SK-N-SH (cell line): ENCODE results near the gene ABHD16B. TPM values are rescaled to one million over a fixed set of nuclear protein-coding genes. Genes with fewer than 3 reads are reported as not detected.
"Not testable (repeated sequence)": the region's sequence is repeated elsewhere in the genome, so short reads cannot be mapped to it uniquely, and the experiment has no call there.

Experiments used
- CTCF ChIA-PET: fragments of 300-600, 350-600 bp; formaldehyde crosslinking; extraction: SDS; loops from one replicate; lab custom pipeline; 2021; lab: Yijun Ruan, JAX
- POLR2A ChIA-PET: fragments of 350-600 bp; sonication (Branson Sonifier 250); formaldehyde crosslinking; extraction: SDS; loops from one replicate; lab custom pipeline; 2020; ENCODE audit warnings: antibody characterized with exemption, inconsistent platforms; lab: Yijun Ruan, JAX
- DNase-seq: peaks from one replicate; pipeline ENCODE4 v3.0.0; 2012
- H2AFZ ChIP-seq: fragments of 200-600 bp; sonication (generic); 2 replicates; pipeline ENCODE4 v1.8.1; 2016; ENCODE audit warnings: antibody characterized with exemption, mild to moderate bottlenecking, low read depth
- H3F3A ChIP-seq: fragments of 200-600 bp; sonication (generic); replicated peaks from 2 replicates; pipeline ENCODE3; 2016; ENCODE audit warnings: antibody characterized with exemption, mild to moderate bottlenecking; ENCODE audit not compliant: insufficient read depth
- H3K27ac ChIP-seq, 2 experiments: fragments of 200-500 bp in 1 of 2; fragments of 200-600 bp in 1 of 2; sonication (Bioruptor generic) in 1 of 2; sonication (generic), shearing (Covaris generic) in 1 of 2; 2 replicates each; pipeline versions ENCODE4 v1.5.1 to v1.6.1; 2014 to 2016; ENCODE audit warnings: low read depth in 2 of 2, inconsistent platforms in 1 of 2, low read length in 1 of 2, mild to moderate bottlenecking in 1 of 2, mixed read lengths in 1 of 2
- H3K27me3 ChIP-seq: fragments of 200-600 bp; sonication (generic), shearing (Covaris generic); 2 replicates; pipeline ENCODE4 v1.6.1; 2016; ENCODE audit warnings: mixed run types; ENCODE audit not compliant: insufficient read depth
- H3K36me3 ChIP-seq, 2 experiments: fragments of 200-500 bp in 1 of 2; fragments of 200-600 bp in 1 of 2; sonication (Bioruptor generic) in 1 of 2; sonication (generic) in 1 of 2; replicated peaks in 1 of 2; 2 replicates each; pipeline versions ENCODE3 to v1.5.1; 2014 to 2016; ENCODE audit warnings: low read length in 1 of 2, mild to moderate bottlenecking in 1 of 2; ENCODE audit not compliant: insufficient read depth in 2 of 2, control insufficient read depth in 1 of 2
- H3K4me1 ChIP-seq, 2 experiments: fragments of 200-500 bp in 1 of 2; fragments of 200-600 bp in 1 of 2; sonication (Bioruptor generic) in 1 of 2; sonication (generic), shearing (Covaris generic) in 1 of 2; 2 replicates each; pipeline versions ENCODE4 v1.5.1 to v1.6.1; 2014 to 2016; ENCODE audit warnings: low read depth in 1 of 2, low read length in 1 of 2, mixed run types in 1 of 2; ENCODE audit not compliant: insufficient read depth in 2 of 2, control insufficient read depth in 1 of 2
- H3K4me2 ChIP-seq: fragments of 200-600 bp; sonication (generic), shearing (Covaris generic); 2 replicates; pipeline ENCODE4 v1.6.1; 2017; ENCODE audit warnings: mixed run types
- H3K4me3 ChIP-seq, 2 experiments: fragments of 200-500 bp in 1 of 2; fragments of 200-600 bp in 1 of 2; sonication (Bioruptor generic) in 1 of 2; sonication (generic), shearing (Covaris generic) in 1 of 2; 2 replicates each; pipeline versions ENCODE4 v1.5.1 to v1.8.1; 2014 to 2016; ENCODE audit warnings: low read depth in 2 of 2, inconsistent platforms in 1 of 2, low read length in 1 of 2, mild to moderate bottlenecking in 1 of 2, mixed read lengths in 1 of 2, moderate library complexity in 1 of 2
- H3K79me2 ChIP-seq: fragments of 200-600 bp; sonication (generic); 2 replicates; pipeline ENCODE4 v1.8.1; 2017; ENCODE audit warnings: mild to moderate bottlenecking; ENCODE audit not compliant: insufficient read depth
- H3K9ac ChIP-seq: fragments of 200-600 bp; sonication (generic); 2 replicates; pipeline ENCODE4 v1.6.1; 2017; ENCODE audit warnings: mixed run types
- H3K9me2 ChIP-seq: fragments of 200-600 bp; sonication (generic); 2 replicates; pipeline ENCODE4 v1.6.1; 2017; ENCODE audit warnings: mixed run types
- H3K9me3 ChIP-seq: fragments of 200-600 bp; sonication (generic); 2 replicates; pipeline ENCODE4 v1.6.1; 2017; ENCODE audit warnings: mixed run types, mild to moderate bottlenecking, moderate library complexity
- H4K20me1 ChIP-seq: fragments of 200-600 bp; sonication (generic); 2 replicates; pipeline ENCODE4 v1.6.1; 2017; ENCODE audit warnings: mild to moderate bottlenecking, mixed run types; ENCODE audit not compliant: insufficient read depth
- ELF1 ChIP-seq: IDR thresholded peaks from 2 replicates; pipeline ENCODE4 v1.4.0; 2012
- FOSL2 ChIP-seq: IDR thresholded peaks from 2 replicates; pipeline ENCODE4 v1.4.0; 2012; ENCODE audit warnings: low read depth, mild to moderate bottlenecking, moderate library complexity, borderline replicate concordance
- FOXM1 ChIP-seq: IDR thresholded peaks from 2 replicates; pipeline ENCODE4 v1.4.0; 2012; ENCODE audit warnings: low read depth, mild to moderate bottlenecking
- MAX ChIP-seq: IDR thresholded peaks from 2 replicates; pipeline ENCODE4 v1.4.0; 2012; ENCODE audit warnings: low read depth
- NFIC ChIP-seq: IDR thresholded peaks from 2 replicates; pipeline ENCODE4 v1.4.0; 2012; ENCODE audit warnings: borderline replicate concordance
- REST ChIP-seq: IDR thresholded peaks from 2 replicates; pipeline ENCODE4 v1.6.1; 2012; ENCODE audit warnings: mild to moderate bottlenecking, low read depth, low read length, moderate library complexity
- SIN3A ChIP-seq: IDR thresholded peaks from 2 replicates; pipeline ENCODE4 v1.6.1; 2012; ENCODE audit warnings: low read depth, mild to moderate bottlenecking, low read length, moderate library complexity, borderline replicate concordance
- WGBS: methylation state at CpG from one replicate; pipeline ENCODE4 v1.1.6; 2017; ENCODE audit warnings: low lambda C conversion rate; 5-methylcytosine and 5-hydroxymethylcytosine counted together
- polyA plus RNA-seq, 3 experiments: library from polyadenylated mRNA; depleted of rRNA; stranded (reverse); fragments of >200 nt; gene quantifications; 2 replicates each; pipeline ENCODE4 v1.2.3, GENCODE V29; 2012

ABHD16B gene
- polyA plus RNA-seq, 1 of the 3 experiments (the other 2 are of a cell fraction): not detected

- Histone ChIP-seq H4K20me1 (peaks cover 31% of the 10 kb centered on the region), H3K4me1 (no peaks in the 10 kb centered on the region), H3K9ac (no peak overlapping the region), H3K79me2 (peaks cover 91% of the 10 kb centered on the region), H3F3A (no peaks in the 10 kb centered on the region), H3K9me3 (no peaks in the 10 kb centered on the region), H3K27me3 (no peaks in the 10 kb centered on the region), H3K9me2 (no peaks in the 10 kb centered on the region), H2AFZ (no peak overlapping the region), H3K4me3 (no peak overlapping the region), H3K27ac (0 out of 4 replicates have a peak overlapping the region, but pooled peaks of 1 of the 2 experiments have one; percentile 20), H3K36me3 (peaks cover 53 to 59% of the 10 kb centered on the region in 2 experiments), H3K4me2 (no peak overlapping the region)
- WGBS: 79% methylated on average over 13 of the region's 14 CpGs
- no peak for DNase-seq
- TF ChIP-seq ELF1 (no peak), MAX (0 out of 2 replicates have a peak, but pooled peaks have one; percentile 37), SIN3A (no peak), REST (no peak), FOSL2 (peak; percentile 45; the same call in 1 of the 2 replicates), NFIC (no peak; the same call in 1 of the 2 replicates), FOXM1 (no peak)
- ChIA-PET CTCF (interaction anchor here (1.6 to 2.2 kb wide), 3 partner anchors 87 to 100 kb away, joined by 3 to 7 read pairs (median 7); no protein-coding TSS in a partner anchor), POLR2A (no interaction called here)
These were observed 12.2 kb downstream of the ABHD16B start for GRCh38 chr20:63873477-63873971.

GRCh38 chr20:63874241-63874640 is 12.9 kb downstream of the ABHD16B start:
- H3K4me2 ChIP-seq, H3K27me3 ChIP-seq, POLR2A ChIA-PET, H3F3A ChIP-seq, H3K4me3 ChIP-seq, H3K9ac ChIP-seq, DNase-seq, H3K27ac ChIP-seq, H3K9me3 ChIP-seq, H3K9me2 ChIP-seq, H3K4me1 ChIP-seq, H2AFZ ChIP-seq: not testable (repeated sequence)
- Histone ChIP-seq H3K79me2 (peaks cover 91% of the 10 kb centered on the region), H4K20me1 (peaks cover 33% of the 10 kb centered on the region), H3K36me3 (peaks cover 52 to 56% of the 10 kb centered on the region in 2 experiments)
- WGBS: 95% methylated on average over 7 of the region's 7 CpGs
- CTCF ChIA-PET: interaction anchor here (1.6 to 2.2 kb wide), 4 partner anchors 10 to 100 kb away, joined by 3 to 7 read pairs (median 7); no protein-coding TSS in a partner anchor
